Activated CD8-positive, alpha-beta memory T cell treated with anti-CD3 and anti-CD28 coated beads, Interleukin-2, amount 10 ng/mL, durations not matched to agents 7 days and 5 days (primary cell): ENCODE results near the gene NAA80. TPM values are rescaled to one million over a fixed set of nuclear protein-coding genes. Genes with fewer than 3 reads are reported as not detected.
"Not testable (repeated sequence)": the region's sequence is repeated elsewhere in the genome, so short reads cannot be mapped to it uniquely, and the experiment has no call there.

Experiments
- ATAC-seq: fragments of 150-1000 bp; cut with Tn5 transposase; one replicate; pipeline ENCODE4 v1.10.0; 2021; ENCODE audit warnings: moderate library complexity
- CTCF ChIA-PET: fragments of 350-600 bp; sonication (Branson Sonifier 250); formaldehyde crosslinking; loops from one replicate; lab custom pipeline; 2021; ENCODE audit warnings: antibody characterized with exemption; lab: Charles Lee
- DNase-seq: peaks from one replicate; pipeline ENCODE4 v3.0.0-alpha.2; 2020
- H3K27ac Mint-ChIP-seq: one replicate; pipeline ENCODE4 v1.8.0; 2021; ENCODE audit warnings: mild to moderate bottlenecking, mixed read lengths
- H3K27me3 Mint-ChIP-seq: one replicate; pipeline ENCODE4 v1.8.0; 2021; ENCODE audit warnings: mixed read lengths
- H3K36me3 Mint-ChIP-seq: one replicate; pipeline ENCODE4 v1.8.0; 2021; ENCODE audit warnings: mild to moderate bottlenecking, mixed read lengths
- H3K4me1 Mint-ChIP-seq: one replicate; pipeline ENCODE4 v1.8.0; 2021; ENCODE audit warnings: mixed read lengths
- H3K4me3 Mint-ChIP-seq: one replicate; pipeline ENCODE4 v1.8.0; 2021; ENCODE audit warnings: mild to moderate bottlenecking, moderate library complexity, mixed read lengths
- H3K9me3 Mint-ChIP-seq: one replicate; pipeline ENCODE4 v1.8.0; 2022; ENCODE audit warnings: low read depth, mixed read lengths
- total RNA-seq, 2 experiments: library from RNA; stranded (reverse); gene quantifications; one replicate each; pipeline ENCODE4 v1.2.3, GENCODE V29; 2021

NAA80 gene
- total RNA-seq, 2 experiments from 2014 or later: 23.1 to 37.3 TPM

DNA sequence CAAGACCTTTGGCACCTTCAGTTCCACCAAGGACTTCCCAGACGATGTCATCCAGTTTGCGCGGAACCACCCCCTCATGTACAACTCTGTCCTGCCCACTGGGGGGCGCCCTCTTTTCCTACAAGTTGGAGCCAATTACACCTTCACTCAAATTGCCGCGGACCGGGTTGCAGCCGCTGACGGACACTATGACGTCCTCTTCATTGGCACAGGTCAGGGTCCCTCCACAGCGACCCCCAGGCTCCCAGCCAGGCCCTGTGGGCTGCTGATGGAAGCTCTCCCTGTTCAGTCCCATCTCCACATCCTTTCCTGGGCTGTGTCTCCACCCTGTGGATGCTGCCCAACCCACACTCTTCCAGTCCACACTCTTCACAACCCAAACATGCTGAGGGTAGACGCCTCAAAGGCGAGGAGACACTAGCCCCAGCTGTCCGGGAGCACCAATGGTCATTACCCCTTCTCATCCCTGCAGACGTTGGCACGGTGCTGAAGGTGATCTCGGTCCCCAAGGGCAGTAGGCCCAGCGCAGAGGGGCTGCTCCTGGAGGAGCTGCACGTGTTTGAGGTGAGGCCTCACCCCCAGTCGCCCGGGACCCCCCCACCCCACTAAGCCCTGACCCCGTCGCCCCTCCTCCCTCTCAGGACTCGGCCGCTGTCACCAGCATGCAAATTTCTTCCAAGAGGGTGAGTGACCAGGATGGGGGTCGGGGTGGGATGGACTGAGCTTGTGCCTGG lies 24.7 kb downstream of the NAA80 start:
- Mint-ChIP-seq H3K27ac (peak overlapping the region; percentile 3), H3K4me1 (peaks cover 32% of the 10 kb centered on the region), H3K9me3 (no peaks in the 10 kb centered on the region), H3K27me3 (peaks cover 48% of the 10 kb centered on the region), H3K4me3 (no peak overlapping the region), H3K36me3 (no peaks in the 10 kb centered on the region)
- ATAC-seq (peak; percentile 53), DNase-seq (peak; percentile 87)
- CTCF ChIA-PET: interaction anchor here (0.6 to 6.9 kb wide), 21 partner anchors 11 to 90 kb away, joined by 3 to 84 read pairs (median 5); partner anchors contain the start of genes GNAI2, HYAL2, HYAL3 and IFRD2

- CTCF ChIA-PET: interaction anchor here (0.7 to 6.9 kb wide), 7 partner anchors 10 to 47 kb away, joined by 3 to 84 read pairs (median 9); partner anchors contain the start of genes HYAL3, IFRD2 and NAA80
- Mint-ChIP-seq H3K36me3 (no peaks in the 10 kb centered on the region), H3K4me1 (peaks cover 32% of the 10 kb centered on the region), H3K9me3 (no peaks in the 10 kb centered on the region), H3K4me3 (no peak overlapping the region), H3K27ac (no peak overlapping the region), H3K27me3 (peaks cover 50% of the 10 kb centered on the region)
- DNase-seq: no peak
- ATAC-seq: no peak
Measured at GRCh38 chr3:50273689-50274065, 25.5 kb downstream of the NAA80 start.

DNA sequence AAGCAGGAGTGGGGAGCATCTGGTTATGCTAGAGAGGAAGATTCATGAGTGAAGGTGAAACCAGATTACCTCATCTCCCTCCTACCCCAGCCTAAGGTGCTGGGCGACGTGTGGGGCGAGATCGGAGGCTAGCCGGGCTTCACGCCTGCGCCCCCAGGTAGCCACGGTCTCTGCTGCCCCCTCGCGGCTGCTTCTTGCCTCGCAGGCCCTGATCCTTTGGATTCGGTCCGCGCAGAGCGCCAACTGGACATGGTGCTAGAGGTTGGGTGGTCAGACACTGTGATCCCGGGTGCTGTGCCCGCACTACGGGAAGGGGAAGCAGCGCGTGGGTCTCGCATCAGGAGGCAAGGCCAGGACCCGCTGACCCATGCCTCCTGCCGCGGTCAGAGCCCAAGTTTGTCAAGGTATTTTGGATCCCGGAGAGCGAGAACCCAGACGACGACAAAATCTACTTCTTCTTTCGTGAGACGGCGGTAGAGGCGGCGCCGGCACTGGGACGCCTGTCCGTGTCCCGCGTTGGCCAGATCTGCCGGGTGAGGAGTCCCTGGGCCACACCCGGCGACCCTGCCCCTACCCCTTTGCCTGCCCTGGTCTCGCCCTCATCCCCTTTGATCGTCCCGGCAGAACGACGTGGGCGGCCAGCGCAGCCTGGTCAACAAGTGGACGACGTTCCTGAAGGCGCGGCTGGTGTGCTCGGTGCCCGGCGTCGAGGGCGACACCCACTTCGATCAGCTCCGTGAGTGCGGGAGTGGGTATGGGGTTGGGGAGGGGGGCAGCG lies 26.1 kb downstream of the NAA80 start:
- peaks cover 32% of the 10 kb centered on the region for H3K4me1 Mint-ChIP-seq
- ATAC-seq: peak; percentile 89
- H3K9me3 Mint-ChIP-seq: no peaks in the 10 kb centered on the region
- DNase-seq: peak; percentile 92
- H3K27ac Mint-ChIP-seq: no peak overlapping the region
- peak overlapping the region; percentile 58 for H3K4me3 Mint-ChIP-seq
- H3K27me3 Mint-ChIP-seq: peaks cover 54% of the 10 kb centered on the region
- no peaks in the 10 kb centered on the region for H3K36me3 Mint-ChIP-seq
- CTCF ChIA-PET: interaction anchor here (0.7 to 7.4 kb wide), 13 partner anchors 9 to 120 kb away, joined by 3 to 84 read pairs (median 5); partner anchors contain the start of genes HYAL3, IFRD2 and NAA80

DNA sequence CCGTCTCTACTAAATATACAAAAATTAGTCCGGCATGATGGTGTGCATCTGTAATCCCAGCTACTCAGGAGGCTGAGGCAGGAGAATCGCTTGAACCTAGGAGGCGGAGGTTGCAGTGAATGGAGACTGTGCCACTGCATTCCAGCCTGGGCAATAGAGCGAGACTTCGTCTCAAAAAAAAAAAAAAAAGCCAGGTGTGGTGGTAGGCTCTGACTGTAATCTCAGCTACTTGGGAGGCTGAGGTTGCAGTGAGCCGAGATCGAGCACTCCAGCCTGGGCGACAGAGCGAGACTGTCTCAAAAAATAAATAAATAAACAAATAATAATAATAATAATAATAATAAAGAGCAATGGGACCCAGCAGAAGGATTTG lies 26.7 kb downstream of the NAA80 start:
- peaks cover 54% of the 10 kb centered on the region for H3K27me3 Mint-ChIP-seq
- not testable (repeated sequence) for H3K27ac Mint-ChIP-seq, H3K36me3 Mint-ChIP-seq, H3K4me3 Mint-ChIP-seq, H3K9me3 Mint-ChIP-seq, DNase-seq, ATAC-seq
- H3K4me1 Mint-ChIP-seq: peaks cover 32% of the 10 kb centered on the region
- CTCF ChIA-PET: interaction anchor here (0.9 to 7.4 kb wide), 13 partner anchors 10 to 120 kb away, joined by 3 to 84 read pairs (median 4); partner anchors contain the start of genes GNAI2 and IFRD2

DNA sequence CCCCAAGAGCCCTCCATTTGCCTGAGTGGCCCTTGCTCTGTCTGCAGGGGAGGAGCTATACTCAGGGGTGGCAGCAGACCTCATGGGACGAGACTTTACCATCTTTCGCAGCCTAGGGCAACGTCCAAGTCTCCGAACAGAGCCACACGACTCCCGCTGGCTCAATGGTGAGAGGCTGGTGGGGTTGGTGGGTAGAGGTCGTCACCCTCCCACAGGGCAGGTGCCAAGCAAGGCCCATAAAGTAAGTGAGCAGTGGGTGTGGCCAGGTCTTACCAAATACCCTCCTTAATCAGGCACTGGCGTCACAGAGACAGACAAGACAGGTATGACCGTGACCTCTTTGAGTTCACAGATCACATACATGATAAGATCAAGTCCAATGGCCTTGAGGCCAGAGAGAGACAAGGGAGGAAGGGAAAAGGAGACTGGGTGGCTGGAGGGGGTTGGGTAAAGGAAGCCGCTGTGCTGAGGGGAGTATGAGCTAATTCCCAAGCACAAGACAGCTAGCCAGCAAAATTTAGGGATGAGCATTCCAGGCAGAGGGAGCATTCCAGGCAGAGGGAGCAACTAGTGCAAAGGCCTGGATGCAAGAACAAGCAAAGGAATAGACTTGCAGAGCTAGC lies 27.8 kb downstream of the NAA80 start:
- no peak for ATAC-seq
- Mint-ChIP-seq H3K9me3 (no peaks in the 10 kb centered on the region), H3K4me1 (peaks cover 32% of the 10 kb centered on the region), H3K27ac (no peak overlapping the region), H3K27me3 (peaks cover 56% of the 10 kb centered on the region), H3K4me3 (no peak overlapping the region), H3K36me3 (no peaks in the 10 kb centered on the region)
- CTCF ChIA-PET: interaction anchor here (0.6 to 7.4 kb wide), 15 partner anchors 8 to 509 kb away, joined by 3 to 84 read pairs (median 4); partner anchors contain the start of genes GNAI2 and IFRD2
- DNase-seq: no peak

DNA sequence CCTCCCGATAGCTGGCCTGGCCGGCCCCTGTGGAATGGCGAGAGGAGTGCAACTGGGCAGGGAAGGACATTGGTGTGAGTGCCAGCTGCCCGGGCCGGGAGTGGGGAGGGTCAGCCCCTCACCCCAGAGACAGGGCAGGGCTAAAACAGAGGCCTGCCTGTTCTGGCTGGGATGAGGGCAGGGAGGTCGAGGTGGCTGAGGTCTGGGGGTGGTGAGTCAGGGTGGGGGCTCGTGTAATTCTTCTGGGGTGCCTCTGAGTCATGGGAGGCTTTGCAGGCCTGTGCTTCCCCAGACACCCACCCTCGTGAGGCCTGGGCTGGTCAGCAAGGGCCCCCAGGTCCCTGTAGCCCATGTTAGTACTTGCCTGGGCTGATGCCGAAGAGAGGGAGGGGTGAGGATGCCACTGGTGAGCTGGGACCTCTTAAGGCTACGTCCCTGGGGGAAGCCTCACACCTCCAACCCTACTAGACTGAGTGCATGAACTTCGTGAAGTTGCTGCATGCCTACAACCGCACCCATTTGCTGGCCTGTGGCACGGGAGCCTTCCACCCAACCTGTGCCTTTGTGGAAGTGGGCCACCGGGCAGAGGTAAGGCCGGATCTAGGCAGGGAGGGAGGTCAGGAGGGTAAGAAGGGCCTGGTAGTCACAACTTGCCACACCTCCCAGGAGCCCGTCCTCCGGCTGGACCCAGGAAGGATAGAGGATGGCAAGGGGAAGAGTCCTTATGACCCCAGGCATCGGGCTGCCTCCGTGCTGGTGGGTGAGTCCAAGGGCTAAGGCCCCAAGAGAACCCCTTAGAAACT lies 28.6 kb downstream of the NAA80 start:
- ATAC-seq (no peak), DNase-seq (no peak)
- Mint-ChIP-seq H3K4me1 (peaks cover 26% of the 10 kb centered on the region), H3K36me3 (no peaks in the 10 kb centered on the region), H3K27me3 (peaks cover 56% of the 10 kb centered on the region), H3K27ac (no peak overlapping the region), H3K4me3 (no peak overlapping the region), H3K9me3 (no peaks in the 10 kb centered on the region)
- CTCF ChIA-PET: interaction anchor here (1.0 to 7.4 kb wide), 7 partner anchors 10 to 81 kb away, joined by 3 to 84 read pairs (median 22); no protein-coding TSS in a partner anchor

GRCh38 chr3:50269977-50270413 lies 29.2 kb downstream of the NAA80 start:
- Mint-ChIP-seq H3K4me3 (no peak overlapping the region), H3K27me3 (peaks cover 50% of the 10 kb centered on the region), H3K9me3 (no peaks in the 10 kb centered on the region), H3K27ac (no peak overlapping the region), H3K36me3 (no peaks in the 10 kb centered on the region), H3K4me1 (peaks cover 20% of the 10 kb centered on the region)
- no peak for DNase-seq
- ATAC-seq: no peak
- CTCF ChIA-PET: interaction anchor here (1.0 to 7.4 kb wide), 5 partner anchors 10 to 76 kb away, joined by 3 to 84 read pairs (median 33); no protein-coding TSS in a partner anchor

GRCh38 chr3:50269460-50269859 lies 29.7 kb downstream of the NAA80 start:
- Mint-ChIP-seq H3K27me3 (peaks cover 44% of the 10 kb centered on the region), H3K9me3 (no peaks in the 10 kb centered on the region), H3K36me3 (no peaks in the 10 kb centered on the region), H3K4me1 (peaks cover 17% of the 10 kb centered on the region), H3K27ac (no peak overlapping the region), H3K4me3 (no peak overlapping the region)
- CTCF ChIA-PET: interaction anchor here (1.0 to 7.4 kb wide), 4 partner anchors 9 to 75 kb away, joined by 3 to 84 read pairs (median 46); no protein-coding TSS in a partner anchor
- ATAC-seq: no peak
- DNase-seq: no peak

- Mint-ChIP-seq H3K27ac (no peak within 1 kb of the TSS), H3K27me3 (peaks cover 38% of the 10 kb centered on the region), H3K36me3 (no peaks in the 10 kb centered on the region), H3K4me1 (peaks cover 11% of the 10 kb centered on the region), H3K9me3 (no peaks in the 10 kb centered on the region), H3K4me3 (no peak within 1 kb of the TSS)
- CTCF ChIA-PET: interaction anchor here (6.9 to 7.4 kb wide), 2 partner anchors 42 to 74 kb away, joined by 58 to 84 read pairs; no protein-coding TSS in a partner anchor
- ATAC-seq (no peak), DNase-seq (no peak)
Measured at GRCh38 chr3:50268703-50269451, 30.3 kb downstream of the NAA80 start, which contains the start of gene SEMA3B. SEMA3B (plus strand) TSS chr3:50269147; CDS start chr3:50269241, 94 bp downstream.

DNA sequence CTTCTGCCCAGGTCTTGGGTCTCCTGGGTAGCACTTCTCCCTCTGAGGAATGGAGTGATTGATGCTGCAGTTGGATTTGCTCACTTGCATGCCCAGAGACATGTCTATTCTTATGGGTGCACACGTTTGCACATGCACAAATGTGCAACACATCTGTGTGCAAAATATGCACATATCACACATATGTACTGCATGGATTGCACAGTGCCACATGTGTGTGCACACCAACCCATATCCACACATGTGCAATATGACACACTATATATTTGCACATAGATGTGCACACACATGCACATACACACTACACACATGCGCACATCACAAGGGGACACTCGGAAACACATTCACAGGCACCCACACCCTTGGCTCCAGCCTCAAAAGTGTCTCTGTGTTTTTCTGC lies 30.9 kb downstream of the NAA80 start:
- H3K4me3 Mint-ChIP-seq: no peak overlapping the region
- no peak overlapping the region for H3K27ac Mint-ChIP-seq
- CTCF ChIA-PET: interaction anchor here (2.4 to 7.4 kb wide), 2 partner anchors 42 to 74 kb away, joined by 14 to 58 read pairs; no protein-coding TSS in a partner anchor
- ATAC-seq (no peak), DNase-seq (no peak)
- H3K27me3 Mint-ChIP-seq: peaks cover 35% of the 10 kb centered on the region
- peaks cover 8% of the 10 kb centered on the region for H3K4me1 Mint-ChIP-seq
- H3K36me3 Mint-ChIP-seq: no peaks in the 10 kb centered on the region
- no peaks in the 10 kb centered on the region for H3K9me3 Mint-ChIP-seq

GRCh38 chr3:50267280-50267913 lies 31.8 kb downstream of the NAA80 start:
- peaks cover 30% of the 10 kb centered on the region for H3K27me3 Mint-ChIP-seq
- no peak overlapping the region for H3K27ac Mint-ChIP-seq
- DNase-seq (no peak), ATAC-seq (no peak)
- no peaks in the 10 kb centered on the region for H3K36me3 Mint-ChIP-seq
- peaks cover 3% of the 10 kb centered on the region for H3K4me1 Mint-ChIP-seq
- CTCF ChIA-PET: interaction anchor here (1.4 to 7.4 kb wide), 3 partner anchors 39 to 73 kb away, joined by 5 to 58 read pairs (median 14); no protein-coding TSS in a partner anchor
- no peaks in the 10 kb centered on the region for H3K9me3 Mint-ChIP-seq
- no peak overlapping the region for H3K4me3 Mint-ChIP-seq
